NCI-H1092 (cell line): ENCODE data around the gene MAST4.

ENCODE experiments used
- DNase-seq: peaks from one replicate; lab custom pipeline; 2025; lab: John Stamatoyannopoulos, UW

MAST4 gene

GRCh38 chr5:66843065-66843464 lies 246.9 kb downstream of the MAST4 start:
- no peak for DNase-seq

- no peak for DNase-seq
Observed at GRCh38 chr5:66848749-66849641, 252.8 kb downstream of the MAST4 start.

GRCh38 chr5:66849803-66850202 lies 253.6 kb downstream of the MAST4 start:
- DNase-seq: no peak

- no peak for DNase-seq
Observed at GRCh38 chr5:66850354-66851075, 254.3 kb downstream of the MAST4 start.

GRCh38 chr5:66851306-66851705 lies 255.1 kb downstream of the MAST4 start:
- no peak for DNase-seq

- DNase-seq: no peak
Observed at GRCh38 chr5:66854416-66854815, 258.2 kb downstream of the MAST4 start.

GRCh38 chr5:66856041-66856805 lies 260.0 kb downstream of the MAST4 start:
- no peak for DNase-seq

- no peak for DNase-seq
Observed at GRCh38 chr5:66859526-66859925, 263.3 kb downstream of the MAST4 start.

- DNase-seq: no peak
Observed at GRCh38 chr5:66860199-66860975, 264.2 kb downstream of the MAST4 start.

- DNase-seq: no peak
Observed at GRCh38 chr5:66861402-66861801, 265.2 kb downstream of the MAST4 start.

- no peak for DNase-seq
Observed at GRCh38 chr5:66862020-66862419, 265.8 kb downstream of the MAST4 start.

GRCh38 chr5:66863243-66864170 lies 267.3 kb downstream of the MAST4 start:
- no peak for DNase-seq

GRCh38 chr5:66864240-66864884 lies 268.2 kb downstream of the MAST4 start:
- DNase-seq: no peak

GRCh38 chr5:66867618-66868322 lies 271.6 kb downstream of the MAST4 start:
- no peak for DNase-seq

- DNase-seq: no peak
Observed at GRCh38 chr5:66869347-66869746, 273.2 kb downstream of the MAST4 start.

- no peak for DNase-seq
Observed at GRCh38 chr5:66870708-66871107, 274.5 kb downstream of the MAST4 start.

GRCh38 chr5:66871651-66872050 lies 275.5 kb downstream of the MAST4 start:
- no peak for DNase-seq

- DNase-seq: no peak
Observed at GRCh38 chr5:66872736-66873331, 276.6 kb downstream of the MAST4 start.

GRCh38 chr5:66874004-66874403 lies 277.8 kb downstream of the MAST4 start:
- no peak for DNase-seq
